ENCODE measurements around the gene PSME2. TPM values are rescaled to one million over a fixed set of nuclear protein-coding genes. Genes with fewer than 3 reads are reported as not detected.

The PSME2 gene
- total and polyA plus RNA-seq, 2 of the 13 experiments (the other 11 are each of a cell fraction or from before 2014, with no cell fraction given) = 332 to 716 TPM

- TF ChIP-seq MZF1 (CRISPR knock-in tag; IDR thresholded peaks at IDR 0.05; ENCODE audit: borderline replicate concordance) (0 out of 2 replicates have a peak, but pooled peaks have one; percentile 65), TIGD3 (CRISPR knock-in tag; IDR thresholded peaks at IDR 0.05; ENCODE audit: borderline replicate concordance) (peak; percentile 92), NFKB2 (CRISPR knock-in tag; IDR thresholded peaks at IDR 0.05; ENCODE audit: borderline replicate concordance) (peak; percentile 97; the same call in 1 of the 2 replicates), SMAD3 (CRISPR knock-in tag; IDR thresholded peaks at IDR 0.05) (0 out of 2 replicates have a peak, but pooled peaks have one; percentile 34), ZBTB7A (CRISPR knock-in tag; IDR thresholded peaks at IDR 0.05) (peak; percentile 93; the same call in 1 of the 2 replicates), NCOA1 (CRISPR knock-in tag; IDR thresholded peaks at IDR 0.05) (no peak), FIP1L1 (IDR thresholded peaks at IDR 0.05; ENCODE audit: borderline replicate concordance, insufficient read depth, low read depth, low read length) (no peak), MYNN (CRISPR knock-in tag; IDR thresholded peaks at IDR 0.05; ENCODE audit: low read depth) (no peak; the same call in none of the 2 replicates), CEBPG (CRISPR knock-in tag; IDR thresholded peaks at IDR 0.05) (peak; percentile 16; the same call in 1 of the 2 replicates), THAP11 (CRISPR knock-in tag; IDR thresholded peaks at IDR 0.05) (peak; percentile 86), ZNF724P (CRISPR knock-in tag; IDR thresholded peaks at IDR 0.05; ENCODE audit: borderline replicate concordance) (peak; percentile 85), ZMYM4 (CRISPR knock-in tag; IDR thresholded peaks at IDR 0.05) (no peak), FOXP4 (CRISPR knock-in tag; IDR thresholded peaks at IDR 0.05) (peak; percentile 50; the same call in 1 of the 2 replicates)
- TF ChIP-seq, protein P1, sequence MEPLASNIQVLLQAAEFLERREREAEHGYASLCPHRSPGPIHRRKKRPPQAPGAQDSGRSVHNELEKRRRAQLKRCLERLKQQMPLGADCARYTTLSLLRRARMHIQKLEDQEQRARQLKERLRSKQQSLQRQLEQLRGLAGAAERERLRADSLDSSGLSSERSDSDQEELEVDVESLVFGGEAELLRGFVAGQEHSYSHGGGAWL (CRISPR knock-in tag; IDR thresholded peaks at IDR 0.05) = peak; percentile 98
- TF ChIP-seq, protein P2, sequence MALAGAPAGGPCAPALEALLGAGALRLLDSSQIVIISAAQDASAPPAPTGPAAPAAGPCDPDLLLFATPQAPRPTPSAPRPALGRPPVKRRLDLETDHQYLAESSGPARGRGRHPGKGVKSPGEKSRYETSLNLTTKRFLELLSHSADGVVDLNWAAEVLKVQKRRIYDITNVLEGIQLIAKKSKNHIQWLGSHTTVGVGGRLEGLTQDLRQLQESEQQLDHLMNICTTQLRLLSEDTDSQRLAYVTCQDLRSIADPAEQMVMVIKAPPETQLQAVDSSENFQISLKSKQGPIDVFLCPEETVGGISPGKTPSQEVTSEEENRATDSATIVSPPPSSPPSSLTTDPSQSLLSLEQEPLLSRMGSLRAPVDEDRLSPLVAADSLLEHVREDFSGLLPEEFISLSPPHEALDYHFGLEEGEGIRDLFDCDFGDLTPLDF (CRISPR knock-in tag; IDR thresholded peaks at IDR 0.05) = peak; percentile 57; the same call in 1 of the 2 replicates
- TF ChIP-seq, protein P3, sequence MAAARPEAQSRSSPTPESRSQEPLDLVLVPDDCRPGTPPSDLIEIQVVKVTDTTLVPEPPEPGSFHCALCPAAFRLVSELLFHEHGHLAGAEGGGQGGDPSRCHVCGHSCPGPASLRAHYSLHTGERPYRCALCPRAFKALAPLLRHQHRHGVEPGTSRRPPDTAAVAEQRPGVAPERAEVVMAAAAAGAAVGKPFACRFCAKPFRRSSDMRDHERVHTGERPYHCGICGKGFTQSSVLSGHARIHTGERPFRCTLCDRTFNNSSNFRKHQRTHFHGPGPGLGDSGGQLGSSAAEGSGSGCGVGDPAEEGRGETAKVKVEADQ (CRISPR knock-in tag; IDR thresholded peaks at IDR 0.05; ENCODE audit: borderline replicate concordance) = no peak
- TF ChIP-seq, protein P4, sequence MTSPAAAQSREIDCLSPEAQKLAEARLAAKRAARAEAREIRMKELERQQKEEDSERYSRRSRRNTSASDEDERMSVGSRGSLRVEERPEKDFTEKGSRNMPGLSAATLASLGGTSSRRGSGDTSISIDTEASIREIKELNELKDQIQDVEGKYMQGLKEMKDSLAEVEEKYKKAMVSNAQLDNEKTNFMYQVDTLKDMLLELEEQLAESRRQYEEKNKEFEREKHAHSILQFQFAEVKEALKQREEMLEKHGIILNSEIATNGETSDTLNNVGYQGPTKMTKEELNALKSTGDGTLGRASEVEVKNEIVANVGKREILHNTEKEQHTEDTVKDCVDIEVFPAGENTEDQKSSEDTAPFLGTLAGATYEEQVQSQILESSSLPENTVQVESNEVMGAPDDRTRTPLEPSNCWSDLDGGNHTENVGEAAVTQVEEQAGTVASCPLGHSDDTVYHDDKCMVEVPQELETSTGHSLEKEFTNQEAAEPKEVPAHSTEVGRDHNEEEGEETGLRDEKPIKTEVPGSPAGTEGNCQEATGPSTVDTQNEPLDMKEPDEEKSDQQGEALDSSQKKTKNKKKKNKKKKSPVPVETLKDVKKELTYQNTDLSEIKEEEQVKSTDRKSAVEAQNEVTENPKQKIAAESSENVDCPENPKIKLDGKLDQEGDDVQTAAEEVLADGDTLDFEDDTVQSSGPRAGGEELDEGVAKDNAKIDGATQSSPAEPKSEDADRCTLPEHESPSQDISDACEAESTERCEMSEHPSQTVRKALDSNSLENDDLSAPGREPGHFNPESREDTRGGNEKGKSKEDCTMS (CRISPR knock-in tag; conservative IDR thresholded peaks at IDR 0.05) = peak; percentile 14; the same call in 1 of the 2 replicates
These were observed 10.4 kb downstream of the PSME2 start, which contains the start of gene PSME1 (continued) for GRCh38 chr14:24135834-24136683.
